Activated CD4-positive, alpha-beta memory T cell treated with anti-CD3 and anti-CD28 coated beads, Interleukin-2, amount 10 ng/mL, durations not matched to agents 7 days and 5 days (primary cell): ENCODE results near the gene GPC6. TPM values are rescaled to one million over a fixed set of nuclear protein-coding genes. Genes with fewer than 3 reads are reported as not detected.

Experiments
- CTCF ChIA-PET: fragments of 350-600 bp; sonication (Branson Sonifier 250); formaldehyde crosslinking; loops from one replicate; lab custom pipeline; 2021; ENCODE audit warnings: antibody characterized with exemption, inconsistent platforms; lab: Charles Lee
- POLR2A ChIA-PET: fragments of 350-600 bp; sonication (Branson Sonifier 250); formaldehyde crosslinking; loops from one replicate; lab custom pipeline; 2021; ENCODE audit warnings: antibody characterized with exemption; lab: Charles Lee
- DNase-seq: peaks from one replicate; pipeline ENCODE4 v3.0.0-alpha.2; 2020
- H3K27ac Mint-ChIP-seq: one replicate; pipeline ENCODE4 v1.8.0; 2021; ENCODE audit warnings: mild to moderate bottlenecking, mixed read lengths
- H3K27me3 Mint-ChIP-seq: one replicate; pipeline ENCODE4 v1.8.0; 2021; ENCODE audit warnings: mixed read lengths
- H3K36me3 Mint-ChIP-seq: one replicate; pipeline ENCODE4 v1.8.0; 2021; ENCODE audit warnings: low read depth, mixed read lengths
- H3K4me1 Mint-ChIP-seq: one replicate; pipeline ENCODE4 v1.8.0; 2021; ENCODE audit warnings: mixed read lengths
- H3K4me3 Mint-ChIP-seq: one replicate; pipeline ENCODE4 v1.8.0; 2021; ENCODE audit warnings: mild to moderate bottlenecking, mixed read lengths
- H3K9me3 Mint-ChIP-seq: one replicate; pipeline ENCODE4 v1.8.0; 2021; ENCODE audit warnings: mixed read lengths
- total RNA-seq, 2 experiments: library from RNA; stranded (reverse); gene quantifications; one replicate each; pipeline ENCODE4 v1.2.3, GENCODE V29; 2021

GPC6 gene
- total RNA-seq, 2 experiments from 2014 or later, result not detected

DNA sequence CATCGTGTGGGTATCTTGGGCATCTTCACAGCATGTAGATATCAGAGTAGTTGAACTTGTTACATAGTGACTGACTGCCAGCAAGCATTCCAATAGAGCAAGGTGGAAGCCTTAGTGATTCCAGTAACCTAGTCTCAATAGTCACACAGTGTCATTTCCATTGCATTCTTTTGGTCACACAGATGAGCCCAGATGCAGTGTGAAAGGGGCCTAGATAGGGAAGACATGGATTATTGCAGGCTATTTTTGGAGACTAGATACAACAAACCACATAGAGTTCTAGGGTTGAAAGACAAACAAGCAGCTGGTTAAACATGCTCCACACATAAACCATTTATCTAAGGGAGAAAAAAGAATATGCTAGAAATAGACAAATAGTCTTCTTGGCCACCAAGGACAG is 699.4 kb downstream of the GPC6 start:
- no peaks in the 10 kb centered on the region for H3K9me3 Mint-ChIP-seq
- H3K4me1 Mint-ChIP-seq, result no peaks in the 10 kb centered on the region
- H3K4me3 Mint-ChIP-seq, result no peak overlapping the region
- no peaks in the 10 kb centered on the region for H3K27me3 Mint-ChIP-seq
- POLR2A ChIA-PET, result no interaction called here
- H3K27ac Mint-ChIP-seq, result no peak overlapping the region
- CTCF ChIA-PET, result no interaction called here
- DNase-seq, result no peak
- H3K36me3 Mint-ChIP-seq, result no peaks in the 10 kb centered on the region

DNA sequence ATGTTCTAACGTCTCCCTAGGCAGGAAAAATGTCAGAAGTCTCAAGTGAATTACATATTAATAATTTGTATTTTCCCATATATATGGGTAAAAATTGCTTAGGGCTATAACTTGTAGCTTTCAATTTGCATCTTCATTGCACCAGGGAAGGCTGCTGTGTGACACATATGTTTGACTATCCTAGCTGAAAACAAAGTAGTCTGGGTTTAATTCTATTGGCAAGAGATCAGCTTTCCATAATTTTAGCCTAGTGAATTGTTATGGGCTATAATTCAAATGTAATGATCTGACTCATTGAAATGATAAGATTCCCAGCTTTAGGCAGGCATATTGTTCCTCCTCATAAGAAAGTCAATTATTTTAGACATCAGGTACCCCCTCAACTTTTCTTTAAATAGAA is 699.8 kb downstream of the GPC6 start:
- Mint-ChIP-seq H3K4me3 (no peak overlapping the region), H3K4me1 (no peaks in the 10 kb centered on the region), H3K9me3 (no peaks in the 10 kb centered on the region), H3K27ac (no peak overlapping the region), H3K27me3 (no peaks in the 10 kb centered on the region), H3K36me3 (no peaks in the 10 kb centered on the region)
- no peak for DNase-seq
- ChIA-PET POLR2A (no interaction called here), CTCF (no interaction called here)

DNA sequence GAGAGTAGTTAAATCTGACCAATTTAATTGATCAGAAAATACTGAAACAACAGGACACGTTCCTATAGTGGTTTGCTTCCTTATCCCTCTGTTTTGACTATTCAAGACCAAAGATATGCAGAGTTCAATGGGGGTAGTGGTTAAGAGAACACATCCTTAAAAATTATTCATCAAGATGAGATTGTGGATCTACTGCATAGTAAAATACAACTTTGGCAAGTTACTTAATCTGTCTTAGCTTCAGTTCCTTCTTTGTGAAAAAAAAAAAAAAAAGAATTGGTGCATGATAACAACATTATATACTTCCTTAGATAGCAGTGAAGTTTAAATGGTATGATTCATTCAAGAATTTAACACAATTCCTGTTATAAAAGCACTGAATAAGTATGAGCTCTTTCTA is 700.8 kb downstream of the GPC6 start:
- Mint-ChIP-seq H3K27ac (no peak overlapping the region), H3K4me1 (no peaks in the 10 kb centered on the region), H3K36me3 (no peaks in the 10 kb centered on the region), H3K27me3 (no peaks in the 10 kb centered on the region), H3K9me3 (no peaks in the 10 kb centered on the region), H3K4me3 (no peak overlapping the region)
- CTCF ChIA-PET, result no interaction called here
- POLR2A ChIA-PET, result no interaction called here
- no peak for DNase-seq

DNA sequence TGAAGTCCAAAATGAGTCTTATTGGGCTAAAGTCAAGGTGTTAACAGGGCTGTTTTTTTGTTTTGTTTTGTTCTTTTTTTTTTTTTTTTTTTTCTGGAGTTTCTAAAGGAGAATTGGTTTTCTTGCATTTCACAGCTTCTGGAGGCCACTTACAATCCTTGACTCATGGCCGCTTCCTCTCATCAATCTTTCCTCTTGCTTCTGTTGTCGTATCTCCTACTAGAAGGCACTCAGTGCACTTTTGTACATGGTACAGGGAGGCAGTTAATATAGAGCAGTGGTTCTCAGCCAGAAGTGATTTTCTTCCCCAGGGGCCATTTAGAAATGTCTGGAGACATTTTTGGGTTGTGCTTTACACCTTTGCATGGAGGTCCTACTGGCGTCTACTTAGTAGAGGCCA is 706.3 kb downstream of the GPC6 start:
- DNase-seq, result no peak
- Mint-ChIP-seq H3K36me3 (no peaks in the 10 kb centered on the region), H3K27ac (no peak overlapping the region), H3K4me1 (no peaks in the 10 kb centered on the region), H3K9me3 (no peaks in the 10 kb centered on the region), H3K4me3 (no peak overlapping the region), H3K27me3 (peaks cover 1% of the 10 kb centered on the region)
- POLR2A ChIA-PET, result no interaction called here
- CTCF ChIA-PET, result no interaction called here

DNA sequence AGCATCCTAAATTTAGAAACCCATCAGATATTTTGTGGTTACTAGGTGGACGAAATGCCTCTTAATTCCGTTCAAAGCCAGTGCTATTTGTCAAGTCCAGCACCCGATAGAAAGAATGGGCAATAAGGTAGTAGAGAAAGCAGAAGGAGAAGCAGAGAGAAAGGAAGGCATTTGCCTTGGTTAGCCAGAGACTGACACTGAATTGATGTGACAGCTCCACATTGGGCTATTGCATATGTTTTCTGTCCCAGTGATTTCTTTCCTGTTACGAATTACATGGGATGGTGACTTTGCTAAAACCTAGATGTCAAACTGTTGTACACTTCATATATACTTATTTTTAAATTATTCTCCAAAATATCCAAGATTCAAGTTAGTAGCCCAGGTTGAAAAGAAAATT is 710.3 kb downstream of the GPC6 start:
- peaks cover 1% of the 10 kb centered on the region for H3K27me3 Mint-ChIP-seq
- H3K36me3 Mint-ChIP-seq, result no peaks in the 10 kb centered on the region
- no peak overlapping the region for H3K27ac Mint-ChIP-seq
- CTCF ChIA-PET, result no interaction called here
- H3K4me1 Mint-ChIP-seq, result no peaks in the 10 kb centered on the region
- no peak overlapping the region for H3K4me3 Mint-ChIP-seq
- POLR2A ChIA-PET, result no interaction called here
- DNase-seq, result no peak
- H3K9me3 Mint-ChIP-seq, result no peaks in the 10 kb centered on the region

DNA sequence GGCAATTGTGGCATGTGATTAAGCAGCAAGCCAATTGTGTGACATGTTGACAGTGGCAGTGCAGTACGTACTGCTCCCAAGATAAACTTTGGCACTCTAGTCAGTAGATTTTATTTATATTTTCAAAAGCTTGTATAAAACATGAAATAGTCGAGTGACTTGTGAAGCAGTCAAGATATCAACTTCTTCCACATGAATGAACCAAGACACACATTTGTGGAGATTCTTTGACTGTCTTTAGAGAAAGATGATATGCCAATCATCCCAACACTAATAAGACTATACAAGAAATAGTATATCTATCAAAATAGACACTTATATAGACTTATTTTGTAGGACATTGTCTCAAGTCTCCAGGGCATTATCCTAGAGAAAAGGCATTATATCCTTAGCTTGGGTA is 714.8 kb downstream of the GPC6 start:
- H3K27ac Mint-ChIP-seq, result no peak overlapping the region
- H3K4me3 Mint-ChIP-seq, result no peak overlapping the region
- H3K36me3 Mint-ChIP-seq, result no peaks in the 10 kb centered on the region
- no peaks in the 10 kb centered on the region for H3K4me1 Mint-ChIP-seq
- peaks cover 1% of the 10 kb centered on the region for H3K27me3 Mint-ChIP-seq
- ChIA-PET POLR2A (no interaction called here), CTCF (no interaction called here)
- H3K9me3 Mint-ChIP-seq, result no peaks in the 10 kb centered on the region
- no peak for DNase-seq

DNA sequence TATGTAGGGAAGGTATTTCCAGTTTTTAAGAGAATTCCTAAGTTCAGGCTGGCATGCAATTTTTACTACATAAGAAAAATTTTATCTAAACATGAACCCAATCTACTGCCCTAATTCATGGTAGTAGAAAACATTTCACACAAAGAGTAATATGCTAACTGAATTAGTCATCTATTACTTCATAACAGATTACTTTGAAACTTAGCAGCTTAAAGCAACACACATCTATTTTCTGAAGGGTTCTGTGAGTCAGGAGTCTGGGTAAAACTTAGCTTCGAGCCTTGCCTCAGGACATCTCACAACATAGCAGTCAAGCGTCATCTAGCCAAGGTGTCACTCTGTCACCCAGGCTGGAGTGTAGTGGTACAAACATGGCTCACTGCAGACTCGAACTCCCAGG is 715.4 kb downstream of the GPC6 start:
- ChIA-PET CTCF (no interaction called here), POLR2A (no interaction called here)
- Mint-ChIP-seq H3K4me1 (no peaks in the 10 kb centered on the region), H3K27me3 (no peaks in the 10 kb centered on the region), H3K9me3 (no peaks in the 10 kb centered on the region), H3K27ac (no peak overlapping the region), H3K36me3 (no peaks in the 10 kb centered on the region), H3K4me3 (no peak overlapping the region)
- no peak for DNase-seq

DNA sequence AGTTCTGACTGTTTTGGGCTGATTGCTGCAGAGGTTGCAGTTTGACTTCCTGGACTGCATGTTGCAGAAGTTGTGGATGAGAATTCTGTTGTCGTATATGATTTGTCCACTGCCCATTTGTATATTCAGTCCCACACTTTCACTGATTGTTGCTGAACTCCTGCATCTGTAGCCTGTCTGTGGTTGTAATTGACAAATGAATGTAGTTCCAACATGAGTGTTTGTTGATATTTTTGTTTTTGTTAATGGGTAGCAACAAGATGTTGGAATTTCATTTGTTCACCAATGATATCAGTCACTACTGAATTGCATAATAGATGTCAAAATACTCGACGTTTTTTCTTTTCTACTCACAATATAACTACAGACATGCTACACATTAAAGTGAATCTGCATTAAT is 719.0 kb downstream of the GPC6 start:
- H3K4me3 Mint-ChIP-seq, result no peak overlapping the region
- H3K9me3 Mint-ChIP-seq, result no peaks in the 10 kb centered on the region
- ChIA-PET CTCF (no interaction called here), POLR2A (no interaction called here)
- no peak overlapping the region for H3K27ac Mint-ChIP-seq
- no peaks in the 10 kb centered on the region for H3K27me3 Mint-ChIP-seq
- H3K4me1 Mint-ChIP-seq, result no peaks in the 10 kb centered on the region
- DNase-seq, result no peak
- H3K36me3 Mint-ChIP-seq, result no peaks in the 10 kb centered on the region

DNA sequence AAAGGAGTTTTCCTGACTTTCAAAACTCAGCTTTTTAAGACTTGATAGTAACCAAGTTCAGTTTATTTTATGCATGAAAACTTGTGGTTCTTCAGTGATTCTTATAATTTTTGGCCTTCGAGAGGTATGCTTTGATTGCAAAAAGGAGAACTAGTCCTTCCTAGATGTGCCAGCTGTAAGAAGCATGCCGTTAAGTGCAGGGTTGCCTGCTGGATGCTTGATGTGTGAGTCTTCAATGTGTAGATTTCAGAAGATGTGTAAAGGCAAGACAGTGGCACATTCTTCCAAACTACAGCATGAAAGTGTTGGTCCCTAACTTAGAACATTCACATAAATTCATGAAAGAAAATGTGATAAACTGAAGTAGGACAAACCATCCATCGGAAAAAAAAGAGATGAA is 720.4 kb downstream of the GPC6 start:
- DNase-seq, result no peak

DNA sequence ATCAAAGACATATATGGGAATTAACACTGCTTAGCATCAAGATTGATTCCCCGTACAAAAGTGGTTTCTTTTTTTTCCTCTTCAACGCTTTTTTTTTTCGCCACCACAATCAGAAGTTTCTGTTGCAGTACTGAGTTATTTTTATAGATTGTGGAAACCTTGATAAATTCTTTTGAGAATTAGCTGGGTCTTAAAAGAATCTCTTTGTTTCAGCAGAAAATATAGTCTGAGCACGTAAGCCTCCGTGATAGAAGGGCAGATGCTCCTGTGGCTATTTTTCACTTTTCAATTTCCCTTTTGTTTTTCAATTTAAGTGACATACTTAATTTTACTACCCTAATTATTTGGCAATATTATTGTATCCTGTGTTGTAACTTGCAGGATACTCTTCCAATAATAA is 721.0 kb downstream of the GPC6 start:
- ChIA-PET CTCF (no interaction called here), POLR2A (no interaction called here)
- Mint-ChIP-seq H3K4me3 (no peak overlapping the region), H3K36me3 (no peaks in the 10 kb centered on the region), H3K9me3 (no peaks in the 10 kb centered on the region), H3K27me3 (no peaks in the 10 kb centered on the region), H3K4me1 (no peaks in the 10 kb centered on the region), H3K27ac (no peak overlapping the region)
- DNase-seq, result no peak

More for the DNA sequence above, 720.4 kb downstream of the GPC6 start:
- ChIA-PET POLR2A (no interaction called here), CTCF (no interaction called here)
- Mint-ChIP-seq H3K9me3 (no peaks in the 10 kb centered on the region), H3K27me3 (no peaks in the 10 kb centered on the region), H3K27ac (no peak overlapping the region), H3K4me1 (no peaks in the 10 kb centered on the region), H3K36me3 (no peaks in the 10 kb centered on the region), H3K4me3 (no peak overlapping the region)

DNA sequence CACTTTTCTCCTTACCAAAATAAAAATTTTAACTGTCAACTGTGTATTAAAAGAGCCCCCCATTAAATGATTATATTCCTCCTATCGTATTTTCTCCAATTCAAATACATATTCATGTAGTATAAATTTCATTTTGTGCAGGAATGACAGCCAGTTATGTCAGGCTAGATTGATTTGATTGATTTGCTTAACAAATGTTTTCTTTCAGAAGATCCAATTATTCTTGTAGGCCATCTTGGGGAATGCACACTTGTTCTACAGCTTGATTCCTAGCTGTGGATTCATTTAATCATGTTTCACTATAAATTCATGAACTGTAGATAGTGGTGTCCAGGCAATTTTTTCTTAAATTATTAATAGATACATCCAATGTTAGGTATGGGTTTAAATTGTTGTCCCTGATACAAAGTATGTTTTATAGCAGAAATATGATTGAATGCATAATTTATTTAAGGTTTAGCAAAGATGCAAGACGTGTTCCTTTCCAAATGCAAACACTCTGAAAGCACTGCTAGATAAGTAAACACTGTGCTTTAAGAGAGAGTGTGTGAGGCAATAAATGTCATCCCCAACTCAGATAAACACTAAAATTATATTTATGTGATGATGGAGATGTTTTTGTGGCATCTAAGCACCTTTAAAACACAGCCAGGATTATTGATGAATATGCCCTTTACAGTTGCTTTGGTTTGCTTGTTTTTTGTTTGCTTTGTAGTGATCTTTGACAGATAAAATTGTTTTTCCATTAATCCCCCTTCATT is 721.7 kb downstream of the GPC6 start:
- ChIA-PET POLR2A (no interaction called here), CTCF (no interaction called here)
- Mint-ChIP-seq H3K27me3 (no peaks in the 10 kb centered on the region), H3K36me3 (no peaks in the 10 kb centered on the region), H3K9me3 (no peaks in the 10 kb centered on the region), H3K4me1 (no peaks in the 10 kb centered on the region), H3K4me3 (no peak overlapping the region), H3K27ac (no peak overlapping the region)
- no peak for DNase-seq

DNA sequence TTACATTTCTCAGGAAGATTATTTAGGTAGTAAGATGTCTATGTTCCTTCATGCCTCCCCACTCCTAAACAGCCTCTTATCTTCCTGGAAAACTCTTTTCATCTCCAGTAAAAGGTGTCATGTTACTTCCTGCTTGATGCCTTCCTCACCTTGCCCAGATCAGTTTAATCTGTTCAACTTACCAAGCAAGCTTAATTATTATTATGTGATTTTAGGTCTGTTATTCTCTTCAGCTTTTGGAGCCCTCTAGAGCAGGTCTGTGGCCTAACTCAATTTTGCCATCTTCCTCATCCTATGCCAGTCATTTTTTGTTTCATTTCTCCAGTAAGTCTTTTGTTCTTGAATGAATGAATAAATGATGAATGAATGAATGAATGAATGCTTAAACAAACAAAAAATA is 724.5 kb downstream of the GPC6 start:
- H3K36me3 Mint-ChIP-seq, result no peaks in the 10 kb centered on the region
- H3K9me3 Mint-ChIP-seq, result no peaks in the 10 kb centered on the region
- no peaks in the 10 kb centered on the region for H3K4me1 Mint-ChIP-seq
- CTCF ChIA-PET, result no interaction called here
- H3K4me3 Mint-ChIP-seq, result no peak overlapping the region
- POLR2A ChIA-PET, result no interaction called here
- H3K27me3 Mint-ChIP-seq, result no peaks in the 10 kb centered on the region
- no peak overlapping the region for H3K27ac Mint-ChIP-seq
- DNase-seq, result no peak

DNA sequence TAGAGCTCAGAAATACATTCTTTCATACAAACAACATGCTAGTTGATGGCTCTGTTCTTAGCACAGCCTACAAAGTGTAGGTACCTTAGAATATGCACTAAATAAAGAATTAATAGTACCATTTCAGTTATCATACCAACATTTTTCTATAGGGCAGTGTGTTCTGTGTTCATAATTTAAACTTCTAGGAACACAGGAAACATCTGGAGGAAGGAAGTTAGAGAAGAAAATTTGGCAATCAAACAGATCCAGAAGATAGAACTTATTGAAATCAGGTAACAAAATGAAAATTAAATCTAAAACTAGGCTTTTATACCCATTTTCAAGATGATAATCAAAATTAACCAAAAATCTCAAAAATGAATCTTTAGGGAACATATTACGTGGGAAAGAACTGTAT is 725.3 kb downstream of the GPC6 start:
- no peaks in the 10 kb centered on the region for H3K27me3 Mint-ChIP-seq
- ChIA-PET POLR2A (no interaction called here), CTCF (no interaction called here)
- no peaks in the 10 kb centered on the region for H3K9me3 Mint-ChIP-seq
- H3K27ac Mint-ChIP-seq, result no peak overlapping the region
- no peak for DNase-seq
- no peaks in the 10 kb centered on the region for H3K36me3 Mint-ChIP-seq
- no peak overlapping the region for H3K4me3 Mint-ChIP-seq
- H3K4me1 Mint-ChIP-seq, result no peaks in the 10 kb centered on the region

DNA sequence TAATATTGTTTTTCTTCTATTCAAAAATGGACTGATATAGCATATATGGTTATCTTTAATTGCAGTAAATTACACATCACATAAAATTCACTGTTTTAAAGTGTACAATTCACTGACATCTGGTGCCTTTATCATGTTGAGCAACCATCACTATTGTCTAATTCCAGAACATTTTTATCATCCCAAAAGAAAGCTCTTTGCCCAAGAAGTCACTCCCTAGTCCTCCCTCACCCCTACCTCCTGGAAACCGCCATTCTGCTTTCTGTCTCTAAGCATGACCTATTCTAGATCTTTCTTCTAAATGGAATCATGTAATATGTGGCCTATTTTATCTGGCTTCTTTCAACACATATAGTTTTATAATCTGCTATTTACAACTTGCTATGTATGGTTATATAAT is 727.2 kb downstream of the GPC6 start:
- no peaks in the 10 kb centered on the region for H3K36me3 Mint-ChIP-seq
- ChIA-PET CTCF (no interaction called here), POLR2A (no interaction called here)
- DNase-seq, result no peak
- no peaks in the 10 kb centered on the region for H3K9me3 Mint-ChIP-seq
- H3K27ac Mint-ChIP-seq, result no peak overlapping the region
- H3K4me1 Mint-ChIP-seq, result no peaks in the 10 kb centered on the region
- H3K4me3 Mint-ChIP-seq, result no peak overlapping the region
- H3K27me3 Mint-ChIP-seq, result no peaks in the 10 kb centered on the region
